Hematopoietic multipotent progenitor cell treated with erythropoietin and hydrocortisone succinate and interleukin-3 and kit ligand, for 6 days (in vitro differentiated cells): Measurements from ENCODE around the gene STPG3.

Experiments
- DNase-seq: peaks from one replicate; pipeline ENCODE4 v3.0.0-alpha.2; 2015

The STPG3 gene

DNA sequence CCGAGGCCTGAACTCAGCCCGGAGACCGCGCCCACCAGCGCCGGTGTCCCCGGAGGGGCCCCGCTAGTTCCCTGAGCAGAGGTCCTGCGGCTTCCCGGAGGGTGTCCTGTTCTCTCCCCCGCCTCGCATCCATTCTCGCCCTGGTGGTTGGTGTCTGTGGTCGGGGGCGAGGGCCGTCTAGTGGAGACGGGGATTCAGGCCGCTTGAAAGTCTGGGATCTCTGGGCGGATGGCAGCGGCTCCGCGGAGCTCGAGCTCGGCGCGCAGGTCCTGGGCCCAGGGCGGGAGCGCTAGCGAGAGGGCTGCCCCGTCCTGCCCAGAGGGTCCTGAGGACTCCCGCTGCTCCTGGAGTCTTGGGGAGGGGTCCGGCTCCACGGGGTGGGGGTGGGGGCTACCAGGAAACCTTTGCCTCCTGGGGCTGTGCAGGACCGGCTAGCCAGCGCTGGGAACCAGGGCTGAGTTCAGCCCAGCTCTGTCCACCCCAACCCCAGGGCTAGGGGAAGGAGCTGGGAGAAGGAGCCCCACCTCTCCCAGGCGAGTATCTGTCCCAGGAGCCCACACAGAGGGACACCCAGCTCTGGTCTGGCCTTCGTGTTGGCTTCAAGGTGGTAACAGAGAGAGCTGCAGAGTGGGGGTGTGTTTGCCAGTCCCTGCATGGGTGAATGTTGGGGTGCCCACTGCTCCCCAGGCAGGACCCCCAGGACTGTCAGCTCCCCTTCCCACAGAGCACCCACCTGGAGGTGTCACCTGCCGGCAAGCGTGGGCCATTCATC is 30.4 kb downstream of the STPG3 start:
- no peak for DNase-seq

DNA sequence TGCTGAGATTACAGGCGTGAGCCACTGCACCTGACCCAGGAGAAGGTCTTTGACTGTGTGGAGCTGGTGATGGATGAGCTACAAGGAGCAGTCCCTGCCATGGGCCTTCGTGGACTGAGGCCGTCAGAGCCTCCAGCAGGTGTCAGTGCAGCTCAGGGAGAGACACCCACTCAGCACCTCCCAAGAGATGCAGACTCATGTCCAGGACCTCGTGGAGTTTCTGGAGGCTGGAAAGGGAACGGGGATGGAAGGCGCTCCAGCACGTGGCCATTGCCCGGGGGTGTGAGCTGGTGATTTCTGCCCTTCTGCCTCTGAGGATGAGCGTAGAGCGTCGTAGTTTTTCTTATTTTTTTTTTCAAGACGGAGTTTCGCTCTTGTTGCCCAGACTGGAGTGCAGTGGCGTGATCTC is 35.9 kb downstream of the STPG3 start:
- peak; percentile 80 for DNase-seq

DNA sequence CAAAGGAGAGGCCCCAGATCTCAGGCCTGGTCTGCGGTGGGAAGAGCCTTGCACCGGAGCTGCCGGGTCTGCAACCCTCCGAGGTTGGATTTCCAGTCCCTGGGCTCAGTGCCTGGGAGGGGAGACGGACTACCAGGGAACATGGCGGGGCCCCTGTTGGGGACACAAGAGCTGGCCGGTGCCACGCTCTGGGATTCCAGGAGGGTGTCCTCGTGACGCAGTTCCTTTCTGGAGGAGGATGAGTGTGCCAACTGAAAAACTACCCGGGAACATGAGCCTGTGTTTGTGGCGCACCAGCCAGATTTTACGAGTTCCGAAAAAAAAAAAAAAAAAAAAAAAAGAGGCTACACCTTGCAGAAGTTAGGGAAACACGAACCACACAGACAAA is 42.0 kb downstream of the STPG3 start:
- DNase-seq = no peak

DNA sequence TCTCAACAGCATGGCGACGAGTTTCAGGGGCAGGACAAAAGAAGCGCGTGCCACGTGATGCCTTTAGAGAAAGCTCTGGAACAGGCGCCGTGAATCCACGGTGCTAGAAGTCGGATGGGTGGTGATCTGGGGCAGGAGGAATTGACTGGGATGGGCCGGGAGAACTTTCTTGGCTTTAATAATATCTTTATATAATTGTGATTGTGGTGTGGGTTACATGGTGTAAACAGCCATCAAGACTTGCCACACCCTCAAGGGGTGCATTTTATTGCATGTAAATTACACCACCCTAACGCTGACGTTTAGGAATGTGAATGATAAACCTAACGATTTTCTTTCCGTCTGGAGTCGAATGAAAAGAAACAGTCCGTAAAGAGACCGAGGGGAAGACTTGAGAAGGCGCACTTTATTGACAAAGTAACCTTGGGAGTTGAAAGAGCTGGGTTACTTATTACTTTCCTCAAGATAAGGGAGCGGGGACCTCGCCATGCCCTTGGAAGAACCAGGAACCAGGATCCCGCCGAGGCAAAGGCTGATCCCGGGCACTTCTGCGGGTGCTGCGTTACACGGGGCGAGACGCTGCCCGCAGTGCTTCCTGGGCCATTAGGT is 42.5 kb downstream of the STPG3 start:
- DNase-seq = no peak

DNA sequence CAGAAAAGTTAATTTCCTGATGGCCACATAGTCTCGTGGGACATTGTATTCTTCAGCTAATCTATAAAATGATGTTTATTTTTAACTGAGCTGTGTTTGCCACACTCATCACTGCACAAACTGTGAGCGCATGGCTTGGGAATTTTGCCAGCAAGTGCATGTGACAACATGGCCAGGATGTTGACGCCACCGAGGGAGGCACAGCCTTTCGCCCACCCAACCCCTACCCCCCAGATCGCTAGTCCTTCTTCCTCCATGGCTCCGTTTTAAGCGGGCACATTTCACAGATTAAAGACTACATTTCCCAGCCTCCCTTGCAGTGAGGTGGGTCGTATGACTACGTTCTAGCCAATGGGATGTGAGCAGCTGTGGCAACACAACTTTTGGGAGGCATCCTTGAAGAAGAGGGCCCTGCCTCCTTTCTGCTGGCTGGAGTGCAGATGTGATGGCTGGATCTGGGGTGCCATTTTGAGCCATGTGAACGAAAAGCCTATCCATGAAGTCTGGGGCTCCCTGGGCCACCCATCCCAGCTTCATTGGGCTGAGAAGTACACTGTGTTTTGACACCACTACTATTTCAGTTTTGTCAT is 43.1 kb downstream of the STPG3 start:
- peak; percentile 84 for DNase-seq

DNA sequence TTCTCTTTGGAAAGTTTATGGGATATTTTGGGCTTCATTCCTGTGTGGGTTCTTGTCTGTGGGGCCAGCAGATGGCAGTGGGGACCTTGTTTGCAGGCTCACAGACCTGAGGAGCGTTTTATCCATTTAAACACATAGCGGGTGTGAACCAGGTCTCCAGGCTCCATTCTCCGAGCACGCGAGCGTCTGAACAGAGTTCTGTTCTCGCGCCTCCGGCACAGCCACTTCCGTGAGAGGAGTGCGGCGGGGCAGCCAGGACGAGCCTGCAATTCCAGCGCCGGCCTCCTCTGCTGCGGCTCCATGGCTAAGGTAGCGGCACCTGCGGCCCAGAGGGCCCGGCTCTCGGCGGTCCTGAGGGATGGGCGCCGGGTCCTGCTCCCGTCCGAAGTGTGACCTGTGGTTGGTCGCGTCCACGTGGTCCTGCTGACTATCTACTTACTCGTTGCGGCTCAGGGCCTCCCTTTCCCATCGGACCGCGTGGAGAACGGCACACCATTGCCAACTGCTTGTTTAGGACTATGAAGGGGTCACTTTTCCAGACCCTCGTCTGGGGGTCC is 43.7 kb downstream of the STPG3 start:
- peak; percentile 69 for DNase-seq

DNA sequence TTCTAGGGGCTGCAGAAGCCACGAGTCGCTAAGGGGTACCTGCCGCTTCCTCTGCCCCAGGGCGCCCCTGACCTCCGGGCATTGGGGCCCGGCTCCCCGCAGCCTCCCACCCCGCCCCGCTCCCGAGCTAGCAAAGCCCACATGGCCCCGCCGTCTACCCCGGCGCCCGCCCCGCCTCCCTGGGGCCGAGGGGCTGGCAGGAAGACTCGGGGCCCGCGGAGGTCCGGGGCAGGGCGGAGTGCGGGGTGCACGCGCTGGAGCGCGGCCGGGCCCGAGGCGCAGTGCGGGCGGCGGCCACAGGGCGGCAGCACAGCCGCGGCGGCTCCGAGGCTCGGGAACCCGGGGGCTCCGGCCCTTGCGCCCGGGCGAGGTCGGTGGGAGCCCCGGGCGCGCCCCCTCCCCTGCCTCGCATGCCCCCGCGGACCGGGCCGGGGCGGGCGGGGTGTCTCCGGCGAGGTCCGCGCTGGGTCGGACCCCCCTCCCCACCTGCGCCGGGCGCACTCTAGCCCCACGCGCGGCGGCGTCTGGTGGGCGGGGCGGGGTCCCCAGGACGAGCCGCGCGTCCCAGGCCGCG is 44.2 kb downstream of the STPG3 start:
- peak; percentile 68 for DNase-seq

DNA sequence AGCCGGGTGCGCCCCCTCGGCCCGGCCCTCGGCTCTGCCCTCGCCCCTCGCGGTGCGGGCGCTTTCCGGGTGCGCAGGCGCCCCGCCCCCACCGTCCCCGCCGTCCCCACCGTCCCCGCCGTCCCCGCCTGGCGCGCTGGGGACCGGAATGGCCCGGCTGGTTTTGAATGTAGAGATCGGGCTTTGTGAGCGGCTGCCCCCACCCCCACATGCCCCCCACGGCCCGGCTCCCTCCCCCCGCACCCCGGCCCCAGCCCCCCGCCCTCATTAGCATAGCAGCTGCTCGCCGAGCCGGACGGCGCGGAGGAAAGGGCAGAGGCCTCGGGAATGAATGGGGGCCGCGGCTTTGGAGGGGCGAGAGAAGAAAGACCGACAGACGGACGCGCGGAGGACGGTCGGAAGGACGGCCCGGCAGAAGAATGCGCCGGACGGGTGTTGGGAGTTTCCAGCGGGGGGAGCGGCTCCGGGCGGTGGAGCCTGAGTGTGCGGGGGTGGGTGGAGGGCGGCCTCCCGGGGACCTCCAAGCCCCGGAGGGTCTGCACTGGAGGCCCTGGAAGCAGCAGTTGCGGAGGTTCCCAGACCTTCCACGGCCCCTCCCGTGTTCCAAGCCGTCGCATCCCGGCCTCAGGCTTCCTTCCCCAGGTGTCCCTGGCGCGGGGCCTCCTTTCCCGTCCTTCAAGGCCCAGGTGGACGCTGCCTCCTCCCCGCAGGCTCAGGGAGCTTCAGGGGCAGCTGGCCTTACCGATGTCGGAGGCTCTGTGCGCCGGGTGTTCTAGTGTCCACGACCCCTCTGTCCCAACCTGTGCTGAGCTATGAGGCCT is 45.0 kb downstream of the STPG3 start:
- no peak for DNase-seq

DNA sequence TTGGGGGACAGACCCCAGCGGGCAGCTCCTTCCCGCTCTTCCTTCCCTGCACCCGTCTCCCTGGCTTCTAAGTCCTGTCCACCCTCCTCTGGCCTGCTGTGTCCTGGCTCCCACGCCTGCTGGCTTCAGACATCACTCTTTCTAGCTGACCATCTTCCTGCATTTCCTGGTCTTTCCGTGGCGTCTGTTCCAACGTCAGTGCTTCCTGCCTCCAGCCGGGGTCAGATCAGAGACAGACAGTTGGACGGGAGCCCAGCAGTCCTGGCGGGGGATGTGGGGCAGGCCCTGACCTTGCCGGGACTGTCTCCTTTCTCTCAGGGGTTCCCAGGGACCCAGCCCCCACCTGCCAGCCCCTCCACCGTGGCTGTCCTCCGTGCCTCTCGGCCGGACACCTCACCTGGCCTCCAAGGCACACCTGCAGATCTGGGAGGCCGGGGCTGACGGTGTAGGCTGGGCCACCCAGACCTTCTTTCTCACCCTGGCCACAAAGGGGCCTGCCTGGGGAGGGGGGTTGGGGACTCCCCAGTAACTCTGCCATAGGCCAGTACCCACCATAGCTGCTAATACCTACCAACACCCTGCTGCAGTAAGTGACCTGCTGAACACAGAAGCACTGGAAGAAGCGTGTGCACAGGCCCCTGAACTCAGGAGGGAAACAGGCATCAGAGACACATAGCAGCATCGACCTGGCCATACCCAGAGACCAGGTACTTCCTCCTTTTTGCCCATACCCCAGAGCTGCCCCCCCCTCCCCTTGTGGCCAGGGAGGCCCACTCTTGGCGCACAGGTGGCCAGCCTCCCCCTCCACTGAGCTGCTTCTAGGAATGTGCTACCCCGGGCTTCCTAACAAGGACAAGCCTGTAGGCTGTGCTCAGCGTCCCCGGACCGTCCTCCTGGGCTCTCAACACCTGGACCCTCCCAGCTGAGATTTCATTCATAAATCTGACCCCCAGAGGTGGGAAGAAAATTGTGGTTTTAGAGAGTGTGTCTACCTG is 45.9 kb downstream of the STPG3 start:
- no peak for DNase-seq

DNA sequence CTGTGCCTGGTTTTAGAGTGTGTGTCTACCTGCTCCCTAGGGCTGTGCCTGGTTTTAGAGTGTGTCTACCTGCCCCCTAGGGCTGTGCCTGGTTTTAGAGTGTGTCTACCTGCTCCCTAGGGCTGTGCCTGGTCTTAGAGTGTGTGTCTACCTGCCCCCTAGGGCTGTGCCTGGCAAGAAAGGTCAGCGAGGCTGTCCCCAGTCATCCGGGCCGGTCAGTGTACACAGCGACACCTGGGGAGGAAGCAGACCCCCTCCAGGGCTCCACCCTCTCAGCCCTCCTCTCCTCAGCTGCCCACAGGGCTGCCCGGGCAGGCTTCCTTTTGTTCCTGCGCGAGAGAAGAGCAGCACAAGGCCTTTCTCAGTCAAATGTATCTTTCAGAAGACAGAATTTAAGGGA is 46.9 kb downstream of the STPG3 start:
- no peak for DNase-seq

DNA sequence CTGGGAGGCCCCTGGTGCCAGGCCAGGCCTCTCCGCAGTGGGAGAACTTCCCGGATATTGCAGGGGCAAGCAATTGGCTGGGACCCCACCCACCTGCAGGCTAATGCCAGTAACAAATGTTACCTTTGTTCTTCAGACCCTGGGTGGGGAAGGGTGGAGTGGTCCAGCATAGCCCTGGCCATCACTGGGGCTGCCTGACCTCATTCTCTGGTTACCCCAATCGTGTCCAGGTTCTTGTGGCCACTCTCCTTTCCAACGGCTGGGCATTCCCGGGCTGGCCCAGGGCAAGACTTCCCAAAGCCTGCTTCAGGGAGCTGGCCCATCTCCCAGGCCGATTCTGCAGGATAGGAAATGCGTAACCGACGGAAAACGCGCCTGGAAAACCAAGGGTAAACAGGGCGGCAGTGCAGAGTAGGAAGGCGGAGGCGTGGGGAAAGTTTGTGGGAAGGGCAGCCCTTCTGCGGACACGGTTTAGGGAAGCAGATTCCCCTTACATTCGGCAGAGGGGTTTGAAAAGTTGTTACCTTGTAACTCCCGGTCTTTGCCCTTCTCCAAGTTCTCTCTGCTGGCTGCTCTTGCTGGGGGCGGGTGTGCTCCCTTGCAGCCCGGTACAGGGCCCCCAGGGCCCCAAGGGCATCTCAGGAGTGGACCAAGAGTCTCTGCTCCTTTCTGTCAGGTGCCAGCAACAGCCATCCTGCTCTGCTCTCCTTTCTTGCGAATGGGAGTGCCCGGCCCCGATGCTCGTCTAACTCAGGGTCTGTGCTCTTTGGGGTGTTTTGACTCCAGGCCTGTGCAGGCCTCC is 47.5 kb downstream of the STPG3 start:
- no peak for DNase-seq

DNA sequence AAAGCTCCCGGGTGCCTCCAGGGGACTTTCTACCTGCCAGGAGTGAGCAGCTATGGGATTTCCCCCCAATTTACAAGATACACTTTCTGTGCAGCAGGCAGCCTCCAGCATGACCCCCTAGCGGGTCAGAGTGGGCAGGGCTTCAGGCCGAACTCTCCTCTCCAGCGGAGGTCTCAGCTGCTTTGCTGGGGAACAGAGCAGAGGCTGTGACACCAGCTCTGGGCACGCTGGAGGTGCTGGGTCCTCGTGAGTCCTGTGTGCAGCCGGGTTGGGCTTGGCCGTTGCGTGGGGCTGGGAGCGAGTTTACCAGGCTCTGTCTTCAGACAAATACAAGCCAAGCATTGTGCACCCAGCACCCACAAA is 48.1 kb downstream of the STPG3 start:
- no peak for DNase-seq

DNA sequence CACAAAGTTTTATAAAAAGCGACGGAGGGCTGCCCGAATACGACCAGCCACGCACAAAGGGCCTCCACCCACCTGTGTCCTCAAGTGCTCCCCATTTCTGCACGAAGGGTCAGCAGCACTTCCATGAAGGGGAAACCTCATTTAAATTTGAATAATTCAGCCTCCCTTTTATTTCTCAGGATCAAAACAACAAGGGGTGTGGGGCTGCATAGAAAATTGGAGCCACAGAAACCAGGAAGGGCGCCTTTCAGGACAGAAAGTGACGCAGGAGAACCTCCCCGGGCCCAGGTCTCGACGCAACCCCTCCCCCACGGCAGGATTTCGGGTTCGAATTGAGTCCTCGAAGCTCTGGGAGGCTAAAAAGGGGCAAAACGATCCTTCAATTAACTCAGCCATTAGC is 48.9 kb downstream of the STPG3 start:
- DNase-seq = peak; percentile 50

DNA sequence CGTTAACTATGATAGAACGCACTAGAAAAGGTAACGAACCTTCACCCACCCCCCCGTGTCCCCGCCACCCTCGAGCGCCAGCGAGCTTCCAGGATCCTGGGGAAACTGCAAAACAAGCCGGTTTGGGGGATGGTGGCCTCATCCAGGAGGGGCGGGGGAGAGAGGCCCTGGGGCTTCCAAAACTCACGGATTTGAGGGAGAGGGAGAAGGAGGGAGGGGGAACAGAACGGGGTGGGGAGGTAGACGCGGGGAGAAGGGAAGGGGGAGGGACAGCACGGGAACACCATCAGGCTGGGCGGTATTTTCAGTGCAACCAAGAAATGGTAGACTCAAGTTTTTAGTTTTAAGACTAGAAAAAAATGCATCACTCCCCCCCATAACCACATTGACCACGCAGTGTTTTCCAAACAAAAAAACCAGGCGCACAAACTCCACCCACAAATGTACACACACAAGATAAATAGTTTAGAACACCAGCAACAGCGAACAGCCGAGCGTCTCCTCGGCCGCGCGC is 49.5 kb downstream of the STPG3 start:
- DNase-seq = peak; percentile 70

DNA sequence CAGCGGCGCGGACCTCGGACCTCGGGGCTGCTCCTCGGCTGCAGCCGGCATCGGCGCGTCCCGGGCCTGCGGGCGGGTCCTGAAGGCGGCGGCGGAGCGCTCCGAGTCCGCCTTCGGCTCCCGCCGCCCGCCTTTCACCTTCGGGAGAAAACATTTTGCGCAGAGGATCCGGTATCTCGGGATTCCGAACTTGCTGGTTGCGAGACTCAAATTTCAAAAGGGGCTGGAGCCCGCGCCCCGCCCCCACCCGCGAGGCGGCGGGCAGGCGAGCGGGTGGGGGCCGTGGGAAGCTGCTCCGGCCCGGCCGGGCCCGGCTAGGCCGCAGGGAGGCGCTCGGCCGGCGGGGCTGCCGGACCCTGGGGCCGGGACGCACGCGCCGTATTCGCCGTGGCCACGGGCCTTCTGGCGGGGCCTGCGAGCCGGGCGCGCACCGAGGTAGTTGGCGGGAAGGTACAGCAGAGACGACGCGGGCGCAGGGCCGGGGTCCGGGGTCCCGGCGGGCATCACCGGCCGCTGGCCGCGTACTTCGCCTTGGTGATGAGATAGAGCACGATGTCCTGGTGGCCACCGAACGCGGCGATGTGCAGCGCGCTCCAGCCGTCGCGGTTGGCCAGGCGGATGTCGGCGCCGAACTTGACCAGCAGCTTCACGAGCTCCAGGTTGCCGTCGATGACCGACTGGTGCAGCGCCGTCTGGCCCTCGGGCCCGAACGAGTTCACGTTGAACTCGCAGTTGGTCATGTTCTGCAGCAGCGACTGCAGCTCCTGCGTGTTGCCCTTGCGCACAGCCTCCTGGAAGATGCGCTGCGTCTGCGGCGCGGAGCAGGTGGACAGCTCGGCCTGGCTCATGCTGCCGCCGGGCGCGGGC is 50.2 kb downstream of the STPG3 start:
- DNase-seq = peak; percentile 52

DNA sequence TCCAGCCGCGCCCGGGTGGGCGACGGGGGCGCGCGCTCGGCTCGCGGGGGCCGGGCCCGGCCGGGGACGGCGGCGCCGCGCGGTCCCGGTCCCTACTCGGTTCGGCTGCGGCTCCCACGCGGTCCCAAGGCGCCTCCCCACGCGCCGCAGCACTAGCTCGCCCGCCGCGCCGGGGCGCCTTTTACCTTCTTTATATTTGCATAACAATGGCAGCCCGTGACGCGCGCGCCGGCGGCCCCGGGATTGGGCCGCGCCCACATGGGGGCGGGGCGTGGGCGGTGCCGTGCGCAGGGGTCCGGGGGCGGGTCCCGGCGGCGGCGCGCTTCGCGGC is 51.0 kb downstream of the STPG3 start, which contains the start of gene NRARP:
TSS of gene NRARP (minus strand) at position 154 of the 331 bp plus-strand sequence. CDS start 343 bp downstream, outside the sequence.
- peak; percentile 94 for DNase-seq

DNA sequence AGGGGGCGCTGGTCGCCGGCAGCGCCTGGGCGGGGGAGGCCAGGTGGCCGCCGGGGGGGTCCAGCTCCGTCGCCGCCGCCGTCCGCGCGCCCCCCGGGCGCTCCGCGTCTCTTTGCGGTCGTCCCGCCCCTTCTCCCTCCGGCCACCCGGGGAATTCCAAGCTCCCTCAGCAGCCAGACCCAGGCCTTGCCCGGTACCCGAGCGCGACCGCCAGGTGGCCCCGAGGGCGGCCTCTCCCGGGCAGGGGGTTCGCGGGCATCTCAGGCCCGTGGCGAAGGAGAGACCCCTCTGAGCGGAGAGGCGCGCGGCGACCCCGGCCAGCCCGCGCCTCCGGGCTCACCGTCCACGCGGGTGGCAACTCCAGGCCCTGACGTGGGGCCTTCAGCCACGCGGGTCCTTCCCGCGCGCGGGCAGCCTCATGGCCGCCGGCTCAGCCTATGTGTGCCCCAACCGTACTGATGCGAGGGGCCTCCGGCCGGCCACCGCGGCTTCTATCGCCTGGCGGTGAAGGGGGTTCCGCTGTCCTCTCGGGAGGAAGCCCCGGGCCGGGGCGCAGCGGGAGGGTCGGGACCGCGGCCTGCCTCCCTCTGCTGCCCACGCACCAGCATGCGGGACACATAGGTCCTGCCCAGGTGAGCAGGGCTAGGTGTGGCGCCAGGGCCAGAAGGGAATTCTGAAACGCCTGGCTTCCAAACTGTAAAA is 51.5 kb downstream of the STPG3 start:
- DNase-seq = peak; percentile 71
